ENCODE results near the gene NFKBIZ.

NFKBIZ gene

GRCh38 chr3:101803173-101803782, 46.0 kb upstream of the NFKBIZ start:
- TF ChIP-seq SPI1 (IDR thresholded peaks at IDR 0.05; ENCODE audit: borderline replicate concordance, low read depth) = no peak
- TF ChIP-seq CTCF (IDR thresholded peaks at IDR 0.05; ENCODE audit: insufficient read depth, low read length) = peak; percentile 81
- no peak for TF ChIP-seq POLR2AphosphoS5 (IDR thresholded peaks at IDR 0.05; ENCODE audit: low read depth)
- TF ChIP-seq REST (IDR thresholded peaks at IDR 0.05; ENCODE audit: insufficient replicate concordance, low read depth) = no peak
- Histone ChIP-seq H3K27me3 (ENCODE audit: insufficient read depth, poor library complexity, severe bottlenecking) (no peaks in the 10 kb centered on the region), H3K27ac (replicated peaks) (no peak overlapping the region), H3K4me3 (replicated peaks; ENCODE audit: insufficient read depth, low read length) (no peak overlapping the region)
- DNase-seq (ENCODE audit: low read depth in 1 of 2, low spot score in 1 of 2) = peak; percentile 41 to 67

GRCh38 chr3:101803939-101804338, 45.4 kb upstream of the NFKBIZ start:
- no peak overlapping the region for H3K27ac ChIP-seq (replicated peaks)
- DNase-seq (ENCODE audit: low read depth in 1 of 2, low spot score in 1 of 2) = no peak
- no peak for TF ChIP-seq GABPA (IDR thresholded peaks at IDR 0.05; ENCODE audit: low read depth)
- TF ChIP-seq REST (IDR thresholded peaks at IDR 0.05; ENCODE audit: insufficient replicate concordance, low read depth) = no peak
- TF ChIP-seq SPI1 (IDR thresholded peaks at IDR 0.05; ENCODE audit: borderline replicate concordance, low read depth) = no peak
- TF ChIP-seq CTCF (IDR thresholded peaks at IDR 0.05; ENCODE audit: insufficient read depth, low read length) = no peak
- no peak for TF ChIP-seq POLR2AphosphoS5 (IDR thresholded peaks at IDR 0.05; ENCODE audit: low read depth)
- H3K4me3 ChIP-seq (replicated peaks; ENCODE audit: insufficient read depth, low read length) = no peak overlapping the region
- H3K27me3 ChIP-seq (ENCODE audit: insufficient read depth, poor library complexity, severe bottlenecking) = no peaks in the 10 kb centered on the region

- H3K27ac ChIP-seq (replicated peaks) = no peak overlapping the region
- H3K27me3 ChIP-seq (ENCODE audit: insufficient read depth, poor library complexity, severe bottlenecking) = no peaks in the 10 kb centered on the region
- no peak for TF ChIP-seq GABPA (IDR thresholded peaks at IDR 0.05; ENCODE audit: low read depth)
- TF ChIP-seq SPI1 (IDR thresholded peaks at IDR 0.05; ENCODE audit: borderline replicate concordance, low read depth) = no peak
- TF ChIP-seq REST (IDR thresholded peaks at IDR 0.05; ENCODE audit: insufficient replicate concordance, low read depth) = no peak
- no peak for DNase-seq (ENCODE audit: low read depth in 1 of 2, low spot score in 1 of 2)
- H3K4me3 ChIP-seq (replicated peaks; ENCODE audit: insufficient read depth, low read length) = no peak overlapping the region
These were observed 42.8 kb upstream of the NFKBIZ start for GRCh38 chr3:101806491-101806890.
